CD4-positive, alpha-beta T cell (primary cell): ENCODE results near the gene DCLK1. TPM values are rescaled to one million over a fixed set of nuclear protein-coding genes. Genes with fewer than 3 reads are reported as not detected.

Source experiments
- ATAC-seq: fragments of 200-7000 bp; cut with Tn5 transposase; one replicate; pipeline ENCODE4 v1.10.0; 2022; ENCODE audit warnings: mild to moderate bottlenecking; ENCODE audit not compliant: poor library complexity
- CTCF ChIA-PET: fragments of 350-600 bp; sonication (Branson Sonifier 250); formaldehyde crosslinking; loops from one replicate; lab custom pipeline; 2021; ENCODE audit warnings: antibody characterized with exemption, inconsistent platforms; lab: Charles Lee
- POLR2A ChIA-PET: fragments of 350-600 bp; sonication (Branson Sonifier 250); formaldehyde crosslinking; loops from one replicate; lab custom pipeline; 2021; ENCODE audit warnings: antibody characterized with exemption, inconsistent platforms; lab: Charles Lee
- DNase-seq, 14 experiments: peaks; one replicate each; pipeline ENCODE4 v3.0.0-alpha.2; 2013 to 2020; ENCODE audit warnings: mixed read lengths in 2 of 14
- H3K27ac ChIP-seq, 2 donors: one replicate each; pipeline versions ENCODE4 v1.5.1 to v1.7.0; 2013; ENCODE audit warnings: low read length in 2 of 2, low read depth in 1 of 2, mild to moderate bottlenecking in 1 of 2
- H3K27me3 ChIP-seq, 2 experiments: 1 replicate in 1 of 2; 2 replicates in 1 of 2; pipeline versions ENCODE4 v1.6.1 to v1.7.0; 2013; ENCODE audit warnings: low read length in 2 of 2, control low read depth in 1 of 2, mild to moderate bottlenecking in 1 of 2, moderate library complexity in 1 of 2; ENCODE audit not compliant: insufficient read depth in 2 of 2, control insufficient read depth in 1 of 2
- H3K36me3 ChIP-seq: one replicate; pipeline ENCODE4 v1.6.1; 2013; ENCODE audit warnings: low read length, control low read depth; ENCODE audit not compliant: insufficient read depth
- H3K4me1 ChIP-seq: one replicate; pipeline ENCODE4 v1.6.1; 2013; ENCODE audit warnings: low read length, control low read depth; ENCODE audit not compliant: insufficient read depth
- H3K4me3 ChIP-seq: one replicate; pipeline ENCODE4 v1.5.1; 2013; ENCODE audit warnings: mild to moderate bottlenecking, low read length, moderate library complexity
- H3K9me3 ChIP-seq, 2 experiments: 1 replicate in 1 of 2; 2 replicates in 1 of 2; pipeline versions ENCODE4 v1.6.1 to v1.7.0; 2013; ENCODE audit warnings: low read length in 2 of 2, mild to moderate bottlenecking in 2 of 2, control low read depth in 1 of 2, moderate library complexity in 1 of 2; ENCODE audit not compliant: control insufficient read depth in 1 of 2, insufficient read depth in 1 of 2
- H3K27ac Mint-ChIP-seq: one replicate; pipeline ENCODE4 v1.8.0; 2020; ENCODE audit warnings: mixed read lengths
- H3K27me3 Mint-ChIP-seq: one replicate; pipeline ENCODE4 v1.8.0; 2021; ENCODE audit warnings: mixed read lengths
- H3K36me3 Mint-ChIP-seq: one replicate; pipeline ENCODE4 v1.8.0; 2021; ENCODE audit warnings: low read depth, mixed read lengths
- H3K4me1 Mint-ChIP-seq: one replicate; pipeline ENCODE4 v1.8.0; 2021; ENCODE audit warnings: low read depth, mixed read lengths
- H3K4me3 Mint-ChIP-seq: one replicate; pipeline ENCODE4 v1.8.0; 2020; ENCODE audit warnings: mild to moderate bottlenecking, mixed read lengths
- H3K9me3 Mint-ChIP-seq: one replicate; pipeline ENCODE4 v1.8.0; 2020; ENCODE audit warnings: mixed read lengths
- CTCF ChIP-seq: fragments of 200-600 bp; IDR thresholded peaks from one replicate; pipeline ENCODE4 v1.8.0; 2022; ENCODE audit warnings: antibody characterized with exemption, mild to moderate bottlenecking
- intact Hi-C, 2 experiments: fragments of 100-400 bp; cut with DNase I in 1 of 2; cut with micrococcal nuclease in 1 of 2; formaldehyde crosslinking; loops; one replicate each; pipeline versions ENCODE4 v1.15.1 to v1.9.0; 2023 to 2025; cut with DNase I, micrococcal nuclease
- total RNA-seq, 174 experiments: library from RNA in 2 of 174; stranded (reverse) in 2 of 174; gene quantifications; one replicate each; pipeline ENCODE4 v1.2.3 and lab custom pipeline; 2021 to 2026

DCLK1 gene
- total RNA-seq, 2 experiments from 2014 or later: not detected

GRCh38 chr13:35848336-35849255 lies 282.6 kb downstream of the DCLK1 start:
- ATAC-seq (no peak), DNase-seq (no peak)
- Mint-ChIP-seq H3K27ac (no peak overlapping the region), H3K4me1 (no peaks in the 10 kb centered on the region), H3K4me3 (no peak overlapping the region), H3K27me3 (peaks cover under 1% of the 10 kb centered on the region), H3K36me3 (no peaks in the 10 kb centered on the region), H3K9me3 (no peaks in the 10 kb centered on the region)
- ChIA-PET CTCF (no interaction called here), POLR2A (no interaction called here)
- no peaks in the 10 kb centered on the region for H3K36me3 ChIP-seq
- intact Hi-C loops: no loop called here
- no peaks in the 10 kb centered on the region for H3K27me3 ChIP-seq
- H3K9me3 ChIP-seq: no peaks in the 10 kb centered on the region
- H3K27ac ChIP-seq: no peak overlapping the region
- no peaks in the 10 kb centered on the region for H3K4me1 ChIP-seq
- H3K4me3 ChIP-seq: no peak overlapping the region
- no peak for TF ChIP-seq CTCF

GRCh38 chr13:35843272-35843671 lies 287.9 kb downstream of the DCLK1 start:
- Mint-ChIP-seq H3K27me3 (no peaks in the 10 kb centered on the region), H3K4me3 (no peak overlapping the region), H3K4me1 (no peaks in the 10 kb centered on the region), H3K36me3 (no peaks in the 10 kb centered on the region), H3K9me3 (no peaks in the 10 kb centered on the region), H3K27ac (no peak overlapping the region)
- ATAC-seq (no peak), DNase-seq (no peak)
- Histone ChIP-seq H3K9me3 (no peaks in the 10 kb centered on the region), H3K36me3 (no peaks in the 10 kb centered on the region), H3K4me1 (no peaks in the 10 kb centered on the region), H3K27me3 (no peaks in the 10 kb centered on the region), H3K4me3 (no peak overlapping the region), H3K27ac (no peak overlapping the region)
- intact Hi-C loops: no loop called here
- POLR2A ChIA-PET: no interaction called here
- CTCF ChIA-PET: no interaction called here
- TF ChIP-seq CTCF: no peak

- H3K4me1 ChIP-seq: no peaks in the 10 kb centered on the region
- no peak overlapping the region for H3K4me3 ChIP-seq
- Mint-ChIP-seq H3K27ac (no peak overlapping the region), H3K9me3 (no peaks in the 10 kb centered on the region), H3K36me3 (no peaks in the 10 kb centered on the region), H3K4me1 (no peaks in the 10 kb centered on the region), H3K4me3 (no peak overlapping the region), H3K27me3 (no peaks in the 10 kb centered on the region)
- H3K36me3 ChIP-seq: no peaks in the 10 kb centered on the region
- CTCF ChIA-PET: no interaction called here
- POLR2A ChIA-PET: no interaction called here
- TF ChIP-seq CTCF: no peak
- no peak overlapping the region for H3K27ac ChIP-seq
- no peaks in the 10 kb centered on the region for H3K9me3 ChIP-seq
- H3K27me3 ChIP-seq: no peaks in the 10 kb centered on the region
- ATAC-seq (no peak), DNase-seq (no peak)
- intact Hi-C loops: no loop called here
Measured at GRCh38 chr13:35841060-35841521, 290.1 kb downstream of the DCLK1 start.
